SK-N-MC (cell line): ENCODE data around the gene TAS2R39.

Experiments used
- EZH2 ChIP-seq: fragments of 200-600 bp; sonication (generic); IDR thresholded peaks from one replicate; pipeline ENCODE4 v1.6.1; 2017; ENCODE audit warnings: antibody characterized with exemption
- POLR2AphosphoS5 ChIP-seq: IDR thresholded peaks from 2 replicates; pipeline ENCODE4 v1.6.1; 2012; ENCODE audit warnings: mild to moderate bottlenecking, low read depth, low read length, borderline replicate concordance

GRCh38 chr7:143203386-143203785 is 20.2 kb downstream of the TAS2R39 start:
- TF ChIP-seq POLR2AphosphoS5 = no peak
- TF ChIP-seq EZH2 = no peak
